WTC11 (cell line): ENCODE data around the gene PNPLA8. TPM values are rescaled to one million over a fixed set of nuclear protein-coding genes. Genes with fewer than 3 reads are reported as not detected.

Experiments used
- ATAC-seq: fragments of 200-7000 bp; cut with Tn5 transposase; 2 replicates; pipeline ENCODE4 v1.10.0; 2021; ENCODE audit warnings: mild to moderate bottlenecking, moderate library complexity
- CTCF ChIA-PET: fragments of 300-600 bp; sonication (Branson Sonifier 250); formaldehyde crosslinking; loops from one replicate; lab custom pipeline; 2021; ENCODE audit warnings: antibody characterized with exemption; lab: Charles Lee
- POLR2A ChIA-PET: fragments of 350-600 bp; sonication (Branson Sonifier 250); formaldehyde crosslinking; loops from one replicate; lab custom pipeline; 2021; ENCODE audit warnings: antibody characterized with exemption; lab: Charles Lee
- DNase-seq: peaks from one replicate; pipeline ENCODE4 v3.0.0; 2021; ENCODE audit warnings: low spot score
- H3K27ac Mint-ChIP-seq: 2 replicates; pipeline ENCODE4 v1.8.0; 2021; ENCODE audit warnings: mixed read lengths
- H3K27me3 Mint-ChIP-seq: 2 replicates; pipeline ENCODE4 v1.8.0; 2021; ENCODE audit warnings: low read depth, mild to moderate bottlenecking, moderate library complexity, mixed read lengths
- H3K36me3 Mint-ChIP-seq: 2 replicates; pipeline ENCODE4 v1.8.0; 2021; ENCODE audit warnings: mixed read lengths
- H3K4me1 Mint-ChIP-seq: 2 replicates; pipeline ENCODE4 v1.8.0; 2022; ENCODE audit warnings: mixed read lengths
- H3K4me3 Mint-ChIP-seq: 2 replicates; pipeline ENCODE4 v1.8.0; 2021; ENCODE audit warnings: mild to moderate bottlenecking, moderate library complexity, mixed read lengths
- H3K9me3 Mint-ChIP-seq: 2 replicates; pipeline ENCODE4 v1.8.0; 2021; ENCODE audit warnings: mixed read lengths
- ARID4B ChIP-seq: sonication (generic); formaldehyde crosslinking; IDR thresholded peaks from 2 replicates; pipeline ENCODE4 v1.8.0; 2023; ENCODE audit warnings: missing genetic modification reagents, mild to moderate bottlenecking, borderline replicate concordance
- E2F4 ChIP-seq: sonication (generic); formaldehyde crosslinking; IDR thresholded peaks from 2 replicates; pipeline ENCODE4 v1.8.1; 2022; ENCODE audit warnings: low read depth, mild to moderate bottlenecking, moderate library complexity, missing genetic modification reagents, borderline replicate concordance
- ELF4 ChIP-seq: sonication (generic); formaldehyde crosslinking; IDR thresholded peaks from 2 replicates; pipeline ENCODE4 v1.8.1; 2022; ENCODE audit warnings: low read depth, mild to moderate bottlenecking, moderate library complexity, missing genetic modification reagents
- GABPB1 ChIP-seq: sonication (generic); formaldehyde crosslinking; IDR thresholded peaks from 2 replicates; pipeline ENCODE4 v1.8.1; 2023; ENCODE audit warnings: mild to moderate bottlenecking, missing genetic modification reagents
- HMGA2 ChIP-seq: fragments of 250-450 bp; sonication (Bioruptor Pico); IDR thresholded peaks from 2 replicates; pipeline ENCODE4 v1.4.0; 2021; ENCODE audit warnings: mild to moderate bottlenecking, moderate library complexity
- IRF2 ChIP-seq: sonication (generic); formaldehyde crosslinking; IDR thresholded peaks from 2 replicates; pipeline ENCODE4 v1.8.0; 2022; ENCODE audit warnings: low read depth, missing genetic modification reagents, borderline replicate concordance
- NFYB ChIP-seq: sonication (generic); formaldehyde crosslinking; conservative IDR thresholded peaks from 2 replicates; pipeline ENCODE4 v1.8.0; 2022; ENCODE audit warnings: low read depth, missing genetic modification reagents
- NR1H2 ChIP-seq: sonication (generic); formaldehyde crosslinking; IDR thresholded peaks from 2 replicates; pipeline ENCODE4 v1.9.0; 2021; ENCODE audit warnings: mild to moderate bottlenecking, moderate library complexity, missing genetic modification reagents
- NR2C2 ChIP-seq: sonication (generic); formaldehyde crosslinking; IDR thresholded peaks from 2 replicates; pipeline ENCODE4 v1.8.0; 2022; ENCODE audit warnings: mild to moderate bottlenecking, missing genetic modification reagents
- SMAD4 ChIP-seq: sonication (generic); formaldehyde crosslinking; IDR thresholded peaks from 2 replicates; pipeline ENCODE4 v1.8.0; 2022; ENCODE audit warnings: mild to moderate bottlenecking, missing genetic modification reagents
- STAT6 ChIP-seq: sonication (generic); formaldehyde crosslinking; conservative IDR thresholded peaks from 2 replicates; pipeline ENCODE4 v1.8.1; 2023; ENCODE audit warnings: mild to moderate bottlenecking, low read depth, missing genetic modification reagents, moderate library complexity
- ZNF121 ChIP-seq: sonication (generic); formaldehyde crosslinking; IDR thresholded peaks from 2 replicates; pipeline ENCODE4 v1.8.0; 2023; ENCODE audit warnings: missing genetic modification reagents
- ZNF263 ChIP-seq: sonication (generic); formaldehyde crosslinking; IDR thresholded peaks from 2 replicates; pipeline ENCODE4 v1.8.1; 2022; ENCODE audit warnings: low read depth, mild to moderate bottlenecking, moderate library complexity, missing genetic modification reagents
- ZNF416 ChIP-seq: fragments of 250-450 bp; sonication (Bioruptor Pico); IDR thresholded peaks from 2 replicates; pipeline ENCODE4 v1.9.0; 2021; ENCODE audit warnings: mild to moderate bottlenecking, inconsistent platforms
- ZNF512 ChIP-seq: sonication (generic); formaldehyde crosslinking; IDR thresholded peaks from 2 replicates; pipeline ENCODE4 v1.8.1; 2022; ENCODE audit warnings: missing genetic modification reagents, borderline replicate concordance
- ZNF671 ChIP-seq: fragments of 250-450 bp; sonication (Bioruptor Pico); IDR thresholded peaks from 2 replicates; pipeline ENCODE4 v1.8.0; 2021; ENCODE audit warnings: mild to moderate bottlenecking
- total RNA-seq: library from RNA; stranded (reverse); gene quantifications from 3 replicates; pipeline ENCODE4 v1.2.3, GENCODE V29; 2021

PNPLA8 gene
- total RNA-seq, 1 experiment from 2014 or later, result 12.4 TPM

GRCh38 chr7:108515013-108515412 lies 10.9 kb downstream of the PNPLA8 start:
- CTCF ChIA-PET, result no interaction called here

GRCh38 chr7:108511939-108512338 lies 14.0 kb downstream of the PNPLA8 start:
- POLR2A ChIA-PET, result interaction anchor here (1.5 kb wide), 1 partner anchor 14 kb away, joined by 3 read pairs; the partner anchor contains the start of gene PNPLA8
- no peak for ATAC-seq
- Mint-ChIP-seq H3K4me1 (no peaks in the 10 kb centered on the region), H3K4me3 (no peak overlapping the region), H3K27ac (no peak overlapping the region), H3K27me3 (no peaks in the 10 kb centered on the region), H3K36me3 (peaks cover 23% of the 10 kb centered on the region), H3K9me3 (no peaks in the 10 kb centered on the region)
- no peak for DNase-seq
- CTCF ChIA-PET, result no interaction called here
- TF ChIP-seq ZNF263 (CRISPR knock-in tag) (no peak), NFYB (CRISPR knock-in tag) (no peak), IRF2 (CRISPR knock-in tag) (no peak), ZNF671 (CRISPR knock-in tag) (no peak), NR1H2 (no peak), NR2C2 (CRISPR knock-in tag) (no peak), HMGA2 (CRISPR knock-in tag) (no peak), ELF4 (CRISPR knock-in tag) (no peak), ZNF416 (CRISPR knock-in tag) (no peak), E2F4 (CRISPR knock-in tag) (no peak), ZNF121 (no peak)

More at GRCh38 chr7:108515013-108515412, 10.9 kb downstream of the PNPLA8 start:
- no peak for TF ChIP-seq SMAD4 (CRISPR knock-in tag)
- TF ChIP-seq STAT6, result no peak
- no peak for TF ChIP-seq ZNF512
- no peak for TF ChIP-seq GABPB1
- no peak for TF ChIP-seq ARID4B (CRISPR knock-in tag)
- TF ChIP-seq, all 79 proteins: peak for 0
- Mint-ChIP-seq H3K36me3 (peaks cover 33% of the 10 kb centered on the region), H3K4me1 (peaks cover 3% of the 10 kb centered on the region), H3K27me3 (no peaks in the 10 kb centered on the region), H3K9me3 (no peaks in the 10 kb centered on the region), H3K4me3 (no peak overlapping the region), H3K27ac (no peak overlapping the region)
- no peak for ATAC-seq
- POLR2A ChIA-PET, result no interaction called here
- DNase-seq, result no peak
